ENCODE measurements around the gene MFF. TPM values are rescaled to one million over a fixed set of nuclear protein-coding genes. Genes with fewer than 3 reads are reported as not detected.

MFF gene
- total and polyA plus RNA-seq, 2 of the 8 experiments (the other 6 are each of a cell fraction or from before 2014, with no cell fraction given), result 36.2 to 86.8 TPM

DNA sequence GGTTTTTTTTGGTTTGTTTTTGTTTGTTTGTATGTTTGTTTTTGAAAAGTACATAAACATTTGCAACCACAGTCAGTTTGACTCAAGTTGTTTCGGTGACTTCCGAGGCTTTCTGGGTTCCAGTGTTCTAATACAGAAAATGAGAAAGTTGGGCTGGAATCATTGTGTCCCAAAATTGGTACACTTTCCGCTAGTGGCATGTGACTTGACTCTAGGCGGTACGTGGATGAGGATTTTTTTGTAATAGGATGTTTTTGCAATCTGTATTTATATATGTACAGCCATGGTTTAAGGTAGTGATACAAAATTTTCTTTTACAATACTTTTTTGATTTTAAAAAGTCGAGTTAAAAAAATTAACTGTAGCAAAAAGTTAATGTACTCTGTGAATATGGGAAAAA is 1.7 kb downstream of the MFF start (continued):
- TF ChIP-seq KDM1A (IDR thresholded peaks at IDR 0.05; ENCODE audit: borderline replicate concordance, low read length) (no peak), SIN3A (conservative IDR thresholded peaks at IDR 0.05 in 1 of 2, IDR thresholded peaks at IDR 0.05 in 1 of 2; ENCODE audit: low read depth in 1 of 2, low read length in 2 of 2) (no peak), JUND (IDR thresholded peaks at IDR 0.05; ENCODE audit: low read length) (no peak), SP4 (IDR thresholded peaks at IDR 0.05; ENCODE audit: low read length) (no peak)
- TF ChIP-seq, protein P1, sequence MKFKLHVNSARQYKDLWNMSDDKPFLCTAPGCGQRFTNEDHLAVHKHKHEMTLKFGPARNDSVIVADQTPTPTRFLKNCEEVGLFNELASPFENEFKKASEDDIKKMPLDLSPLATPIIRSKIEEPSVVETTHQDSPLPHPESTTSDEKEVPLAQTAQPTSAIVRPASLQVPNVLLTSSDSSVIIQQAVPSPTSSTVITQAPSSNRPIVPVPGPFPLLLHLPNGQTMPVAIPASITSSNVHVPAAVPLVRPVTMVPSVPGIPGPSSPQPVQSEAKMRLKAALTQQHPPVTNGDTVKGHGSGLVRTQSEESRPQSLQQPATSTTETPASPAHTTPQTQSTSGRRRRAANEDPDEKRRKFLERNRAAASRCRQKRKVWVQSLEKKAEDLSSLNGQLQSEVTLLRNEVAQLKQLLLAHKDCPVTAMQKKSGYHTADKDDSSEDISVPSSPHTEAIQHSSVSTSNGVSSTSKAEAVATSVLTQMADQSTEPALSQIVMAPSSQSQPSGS (IDR thresholded peaks at IDR 0.05; ENCODE audit: low read length), result no peak

Data from H1 (cell line).